ENCODE results near the gene ZCWPW2. TPM values are rescaled to one million over a fixed set of nuclear protein-coding genes. Genes with fewer than 3 reads are reported as not detected.

The ZCWPW2 gene, protein sequence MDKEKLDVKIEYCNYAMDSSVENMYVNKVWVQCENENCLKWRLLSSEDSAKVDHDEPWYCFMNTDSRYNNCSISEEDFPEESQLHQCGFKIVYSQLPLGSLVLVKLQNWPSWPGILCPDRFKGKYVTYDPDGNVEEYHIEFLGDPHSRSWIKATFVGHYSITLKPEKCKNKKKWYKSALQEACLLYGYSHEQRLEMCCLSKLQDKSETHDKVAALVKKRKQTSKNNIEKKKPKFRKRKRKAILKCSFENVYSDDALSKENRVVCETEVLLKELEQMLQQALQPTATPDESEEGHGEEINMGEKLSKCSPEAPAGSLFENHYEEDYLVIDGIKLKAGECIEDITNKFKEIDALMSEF
- polyA plus RNA-seq (2013, experiment 1 of 4), result 0.94 TPM
- polyA plus RNA-seq (2013, experiment 2 of 4), result 1.2 TPM
- 0.48 TPM for polyA plus RNA-seq (2013, experiment 3 of 4)
- polyA plus RNA-seq (2013, experiment 4 of 4), result 1.1 TPM

GRCh38 chr3:28348629-28349468 is at the start of gene ZCWPW2, which contains the start of gene AZI2:
TSS of gene ZCWPW2 (plus strand) at chr3:28348721. CDS start at chr3:28413069, 64,348 bp downstream.
TSS of gene AZI2 (minus strand) at chr3:28348824. CDS start at chr3:28340617, 8,207 bp downstream.
- WGBS, 2 experiments, result 0 to 1% methylated on average over 83 of the region's 83 CpGs

GRCh38 chr3:28299705-28300104 is 48.8 kb upstream of the ZCWPW2 start:
- Histone ChIP-seq H3K4me1 (ENCODE audit: control insufficient read depth, insufficient read depth, low read length) (no peaks in the 10 kb centered on the region), H3K36me3 (ENCODE audit: control insufficient read depth, insufficient read depth, low read length) (no peaks in the 10 kb centered on the region), H3K9me3 (ENCODE audit: control insufficient read depth, low read length) (no peaks in the 10 kb centered on the region), H3K27me3 (ENCODE audit: control insufficient read depth, insufficient read depth, low read length, poor library complexity, severe bottlenecking) (no peaks in the 10 kb centered on the region), H3K4me3 (ENCODE audit: insufficient read depth, low read depth, low read length) (no peak overlapping the region), H3K27ac (ENCODE audit: insufficient read depth, low read depth, low read length, poor library complexity, severe bottlenecking) (no peak overlapping the region)
- WGBS, 2 experiments, result no CpG with 5 or more reads among the region's 1 CpG

More at GRCh38 chr3:28348629-28349468, at the start of gene ZCWPW2, which contains the start of gene AZI2:
- Histone ChIP-seq H3K4me1 (ENCODE audit: control insufficient read depth, insufficient read depth, low read length) (peaks cover 7% of the 10 kb centered on the region), H3K27ac (ENCODE audit: insufficient read depth, low read depth, low read length, poor library complexity, severe bottlenecking) (peak within 1 kb of the TSS; percentile 93), H3K27me3 (ENCODE audit: control insufficient read depth, insufficient read depth, low read length, poor library complexity, severe bottlenecking) (no peaks in the 10 kb centered on the region), H3K36me3 (ENCODE audit: control insufficient read depth, insufficient read depth, low read length) (no peaks in the 10 kb centered on the region), H3K4me3 (ENCODE audit: insufficient read depth, low read depth, low read length) (peak within 1 kb of the TSS; percentile 56), H3K9me3 (ENCODE audit: control insufficient read depth, low read length) (no peaks in the 10 kb centered on the region)

GRCh38 chr3:28300345-28300962 is 48.1 kb upstream of the ZCWPW2 start:
- Histone ChIP-seq H3K27ac (ENCODE audit: insufficient read depth, low read depth, low read length, poor library complexity, severe bottlenecking) (no peak overlapping the region), H3K4me3 (ENCODE audit: insufficient read depth, low read depth, low read length) (no peak overlapping the region), H3K36me3 (ENCODE audit: control insufficient read depth, insufficient read depth, low read length) (no peaks in the 10 kb centered on the region), H3K4me1 (ENCODE audit: control insufficient read depth, insufficient read depth, low read length) (no peaks in the 10 kb centered on the region), H3K27me3 (ENCODE audit: control insufficient read depth, insufficient read depth, low read length, poor library complexity, severe bottlenecking) (no peaks in the 10 kb centered on the region), H3K9me3 (ENCODE audit: control insufficient read depth, low read length) (no peaks in the 10 kb centered on the region)
- 87 to 96% methylated on average over 5 of the region's 5 CpGs for WGBS, 2 experiments

DNA sequence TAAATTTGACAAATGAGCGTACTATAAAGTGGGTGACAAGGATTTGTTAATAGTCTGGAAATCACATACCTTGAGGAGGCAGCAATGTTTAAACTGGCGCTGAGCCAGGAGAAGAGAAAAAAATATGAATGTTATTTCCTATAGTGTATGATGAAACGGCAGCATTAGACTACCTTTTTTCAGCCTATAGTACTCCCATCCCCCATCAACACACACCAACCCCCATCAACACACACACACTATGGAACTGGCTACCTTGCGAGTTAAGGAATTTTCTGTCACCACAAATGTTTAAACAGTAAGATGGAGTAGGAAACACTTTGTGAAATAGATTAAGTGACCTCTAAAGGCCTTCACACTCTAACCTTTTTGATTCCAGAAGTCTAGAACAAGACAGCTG is 46.8 kb upstream of the ZCWPW2 start:
- Histone ChIP-seq H3K4me3 (ENCODE audit: insufficient read depth, low read depth, low read length) (no peak overlapping the region), H3K36me3 (ENCODE audit: control insufficient read depth, insufficient read depth, low read length) (no peaks in the 10 kb centered on the region), H3K9me3 (ENCODE audit: control insufficient read depth, low read length) (no peaks in the 10 kb centered on the region), H3K27ac (ENCODE audit: insufficient read depth, low read depth, low read length, poor library complexity, severe bottlenecking) (no peak overlapping the region), H3K27me3 (ENCODE audit: control insufficient read depth, insufficient read depth, low read length, poor library complexity, severe bottlenecking) (no peaks in the 10 kb centered on the region), H3K4me1 (ENCODE audit: control insufficient read depth, insufficient read depth, low read length) (no peaks in the 10 kb centered on the region)
- WGBS, 2 experiments, result 93 to 97% methylated on average over 2 to 4 of the region's 4 CpGs

GRCh38 chr3:28308196-28308595 is 40.3 kb upstream of the ZCWPW2 start:
- WGBS, 2 experiments, result 86 to 100% methylated on average over 1 to 3 of the region's 3 CpGs
- Histone ChIP-seq H3K36me3 (ENCODE audit: control insufficient read depth, insufficient read depth, low read length) (no peaks in the 10 kb centered on the region), H3K27ac (ENCODE audit: insufficient read depth, low read depth, low read length, poor library complexity, severe bottlenecking) (no peak overlapping the region), H3K4me1 (ENCODE audit: control insufficient read depth, insufficient read depth, low read length) (no peaks in the 10 kb centered on the region), H3K27me3 (ENCODE audit: control insufficient read depth, insufficient read depth, low read length, poor library complexity, severe bottlenecking) (no peaks in the 10 kb centered on the region), H3K9me3 (ENCODE audit: control insufficient read depth, low read length) (no peaks in the 10 kb centered on the region), H3K4me3 (ENCODE audit: insufficient read depth, low read depth, low read length) (no peak overlapping the region)

GRCh38 chr3:28315711-28316110 is 32.8 kb upstream of the ZCWPW2 start:
- Histone ChIP-seq H3K27me3 (ENCODE audit: control insufficient read depth, insufficient read depth, low read length, poor library complexity, severe bottlenecking) (no peaks in the 10 kb centered on the region), H3K4me1 (ENCODE audit: control insufficient read depth, insufficient read depth, low read length) (no peaks in the 10 kb centered on the region), H3K27ac (ENCODE audit: insufficient read depth, low read depth, low read length, poor library complexity, severe bottlenecking) (no peak overlapping the region), H3K9me3 (ENCODE audit: control insufficient read depth, low read length) (no peaks in the 10 kb centered on the region), H3K36me3 (ENCODE audit: control insufficient read depth, insufficient read depth, low read length) (no peaks in the 10 kb centered on the region), H3K4me3 (ENCODE audit: insufficient read depth, low read depth, low read length) (no peak overlapping the region)
- 88 to 95% methylated on average over 1 of the region's 1 CpG for WGBS, 2 experiments

DNA sequence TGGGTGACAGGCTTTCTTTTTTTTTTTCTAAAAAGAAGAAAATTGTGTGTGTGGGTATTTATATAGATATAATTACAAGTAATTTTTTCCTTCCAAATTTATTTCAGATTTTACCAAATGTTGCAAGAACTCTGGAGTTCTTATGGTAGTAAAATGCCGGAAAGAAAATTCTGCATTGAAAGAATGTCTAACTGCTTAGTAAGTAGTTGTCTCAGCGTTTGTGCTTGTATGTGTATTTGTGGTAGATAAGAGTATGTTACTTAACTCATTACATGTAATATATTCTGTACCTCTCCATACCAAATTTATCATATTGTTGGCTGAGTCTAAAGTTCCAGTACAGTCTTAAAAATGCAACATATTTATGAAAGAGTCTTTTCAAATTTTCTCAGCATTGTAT is 32.3 kb upstream of the ZCWPW2 start:
- no peaks in the 10 kb centered on the region for H3K27me3 ChIP-seq (ENCODE audit: control insufficient read depth, insufficient read depth, low read length, poor library complexity, severe bottlenecking)
- no peak overlapping the region for H3K4me3 ChIP-seq (ENCODE audit: insufficient read depth, low read depth, low read length)
- H3K9me3 ChIP-seq (ENCODE audit: control insufficient read depth, low read length), result no peaks in the 10 kb centered on the region
- H3K36me3 ChIP-seq (ENCODE audit: control insufficient read depth, insufficient read depth, low read length), result no peaks in the 10 kb centered on the region
- WGBS, 2 experiments, result 90 to 100% methylated on average over 1 to 2 of the region's 2 CpGs
- H3K27ac ChIP-seq (ENCODE audit: insufficient read depth, low read depth, low read length, poor library complexity, severe bottlenecking), result no peak overlapping the region
- H3K4me1 ChIP-seq (ENCODE audit: control insufficient read depth, insufficient read depth, low read length), result no peaks in the 10 kb centered on the region

DNA sequence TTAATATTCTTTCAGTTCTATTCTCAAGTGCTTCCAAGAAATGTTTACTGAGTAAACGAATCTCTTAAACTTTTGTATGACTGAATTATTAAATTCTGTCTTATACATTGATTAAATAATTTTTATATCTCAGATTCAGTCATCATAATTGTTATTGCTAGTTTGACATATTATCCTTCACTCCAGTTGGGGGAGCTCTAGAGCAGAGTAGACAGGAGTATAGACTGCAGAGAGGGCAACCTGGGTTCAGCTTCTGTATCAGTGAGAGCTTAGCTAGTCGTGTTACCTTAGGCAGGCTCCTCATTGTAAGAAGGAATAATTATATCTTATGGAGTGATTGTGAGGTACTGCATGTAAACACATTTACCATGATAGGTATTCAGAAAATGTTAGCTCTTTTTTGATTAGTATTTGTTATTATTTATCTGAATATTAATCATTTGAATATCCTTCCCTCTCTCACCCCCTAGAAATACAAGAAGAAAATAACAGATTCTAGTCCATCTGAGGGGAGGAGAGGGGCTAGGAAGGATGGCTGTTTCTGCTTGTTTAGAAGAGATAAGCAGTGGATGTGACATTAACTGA is 31.0 kb upstream of the ZCWPW2 start:
- no peaks in the 10 kb centered on the region for H3K27me3 ChIP-seq (ENCODE audit: control insufficient read depth, insufficient read depth, low read length, poor library complexity, severe bottlenecking)

DNA sequence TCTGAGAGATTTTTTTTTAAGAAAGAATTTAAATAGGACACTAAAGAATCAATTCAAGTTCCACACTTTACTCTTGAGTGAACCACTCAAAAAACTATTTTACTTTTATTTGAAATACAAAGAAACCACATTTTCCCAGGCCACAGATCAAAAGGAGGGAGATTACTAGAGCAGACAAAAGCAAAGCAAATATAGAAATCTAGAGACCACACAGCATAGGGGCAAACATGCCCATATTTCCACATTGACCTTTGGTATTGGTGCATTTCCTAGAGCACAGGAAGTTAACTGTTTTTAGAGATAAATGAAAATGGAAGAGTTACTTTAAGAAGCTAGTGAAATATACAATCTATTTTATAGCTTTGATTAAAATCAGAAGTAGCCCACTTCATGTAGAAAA is 27.5 kb upstream of the ZCWPW2 start:
- no peaks in the 10 kb centered on the region for H3K4me1 ChIP-seq (ENCODE audit: control insufficient read depth, insufficient read depth, low read length)
- no peak overlapping the region for H3K27ac ChIP-seq (ENCODE audit: insufficient read depth, low read depth, low read length, poor library complexity, severe bottlenecking)
- H3K4me3 ChIP-seq (ENCODE audit: insufficient read depth, low read depth, low read length), result no peak overlapping the region
- H3K27me3 ChIP-seq (ENCODE audit: control insufficient read depth, insufficient read depth, low read length, poor library complexity, severe bottlenecking), result no peaks in the 10 kb centered on the region
- no peaks in the 10 kb centered on the region for H3K36me3 ChIP-seq (ENCODE audit: control insufficient read depth, insufficient read depth, low read length)
- H3K9me3 ChIP-seq (ENCODE audit: control insufficient read depth, low read length), result no peaks in the 10 kb centered on the region

More for the DNA sequence above, 31.0 kb upstream of the ZCWPW2 start:
- 56 to 64% methylated on average over 1 of the region's 2 CpGs for WGBS, 2 experiments
- Histone ChIP-seq H3K4me1 (ENCODE audit: control insufficient read depth, insufficient read depth, low read length) (no peaks in the 10 kb centered on the region), H3K4me3 (ENCODE audit: insufficient read depth, low read depth, low read length) (no peak overlapping the region), H3K36me3 (ENCODE audit: control insufficient read depth, insufficient read depth, low read length) (no peaks in the 10 kb centered on the region), H3K9me3 (ENCODE audit: control insufficient read depth, low read length) (no peaks in the 10 kb centered on the region), H3K27ac (ENCODE audit: insufficient read depth, low read depth, low read length, poor library complexity, severe bottlenecking) (no peak overlapping the region)
